Left lobe of liver (tissue), 2 donors: ENCODE measurements around the gene OSBPL3. TPM values are rescaled to one million over a fixed set of nuclear protein-coding genes. Genes with fewer than 3 reads are reported as not detected.
"Not testable (repeated sequence)": the region's sequence is repeated elsewhere in the genome, so short reads cannot be mapped to it uniquely, and the experiment has no call there.

ENCODE experiments used
- ATAC-seq: fragments of 200-7000 bp; cut with Tn5 transposase; one replicate; pipeline ENCODE4 v1.9.1; 2020; ENCODE audit warnings: mild to moderate bottlenecking, moderate library complexity
- DNase-seq: peaks from one replicate; pipeline ENCODE4 v3.0.0-alpha.2; 2020; ENCODE audit warnings: low spot score
- total RNA-seq: library from RNA; stranded (reverse); gene quantifications from one replicate; pipeline ENCODE4 v1.2.1, GENCODE V29; 2021
- donor health status: DM: no; HTN: no; CAD: no; lungs with moderate emphysema.
- donor health status: DM: no; HTN: yes; CAD: no.

Gene OSBPL3
- total RNA-seq, 1 donor from 2014 or later = 0.58 TPM

DNA sequence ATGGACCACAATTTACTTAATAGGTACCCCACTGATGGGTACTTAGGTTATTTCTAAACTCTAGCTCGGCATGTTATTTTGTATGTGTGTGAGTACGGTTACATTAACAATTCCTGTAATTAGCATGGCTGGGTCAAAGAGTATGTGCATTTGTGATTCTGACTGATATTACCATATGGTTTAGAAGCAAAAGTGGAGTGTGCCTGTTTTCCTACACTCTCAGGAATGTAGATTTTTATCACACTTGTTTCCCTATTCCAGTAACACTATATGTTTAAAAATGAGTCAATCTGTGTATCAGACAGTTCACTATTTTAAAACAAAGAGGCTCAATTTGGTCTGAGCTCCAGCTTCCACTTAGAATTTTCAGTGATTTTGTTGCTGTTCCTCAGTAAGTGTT lies 178.1 kb downstream of the OSBPL3 start:
- DNase-seq (no peak), ATAC-seq (no peak)

DNA sequence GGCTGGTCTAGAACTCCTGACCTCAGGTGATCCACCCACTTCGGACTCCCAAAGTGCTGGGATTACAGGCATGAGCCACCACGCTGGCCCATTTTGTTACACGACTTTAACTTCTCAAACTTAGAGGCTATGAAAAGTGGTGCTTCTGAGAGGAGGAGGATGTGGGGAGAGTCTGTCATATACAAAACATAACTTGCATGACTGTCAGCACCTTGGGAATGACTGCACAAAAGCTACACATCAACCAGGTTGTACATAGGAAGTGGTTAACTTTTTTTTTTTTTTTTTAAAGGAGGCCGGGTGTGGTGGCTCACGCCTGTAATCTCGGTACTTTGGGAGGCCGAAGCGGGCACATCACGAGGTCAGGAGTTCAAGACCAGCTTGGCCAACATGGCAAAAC lies 179.3 kb downstream of the OSBPL3 start:
- no peak for DNase-seq
- no peak for ATAC-seq

DNA sequence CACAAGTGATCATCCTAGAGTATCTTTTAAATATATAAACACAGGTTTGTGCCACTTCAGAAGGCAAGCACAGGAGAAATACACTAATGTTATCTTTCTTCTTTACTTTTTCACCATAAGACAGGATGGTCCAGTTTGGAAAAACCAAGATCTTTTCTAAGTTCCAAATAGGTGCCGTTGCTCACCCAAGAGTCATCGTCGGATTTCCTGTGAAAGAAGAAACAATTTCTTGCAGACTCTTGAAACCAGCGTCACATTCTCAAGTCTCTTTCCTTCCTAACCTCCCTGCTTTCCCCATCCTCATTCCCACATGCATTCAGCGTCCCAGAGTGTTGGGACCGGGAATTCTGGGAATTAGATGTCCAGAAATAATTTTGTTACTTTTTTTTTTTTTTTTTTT lies 179.9 kb downstream of the OSBPL3 start:
- no peak for ATAC-seq
- no peak for DNase-seq

GRCh38 chr7:24799506-24799905 lies 180.5 kb downstream of the OSBPL3 start:
- ATAC-seq (no peak), DNase-seq (no peak)

- DNase-seq (no peak), ATAC-seq (no peak)
Measured at GRCh38 chr7:24798261-24798660, 181.7 kb downstream of the OSBPL3 start.

DNA sequence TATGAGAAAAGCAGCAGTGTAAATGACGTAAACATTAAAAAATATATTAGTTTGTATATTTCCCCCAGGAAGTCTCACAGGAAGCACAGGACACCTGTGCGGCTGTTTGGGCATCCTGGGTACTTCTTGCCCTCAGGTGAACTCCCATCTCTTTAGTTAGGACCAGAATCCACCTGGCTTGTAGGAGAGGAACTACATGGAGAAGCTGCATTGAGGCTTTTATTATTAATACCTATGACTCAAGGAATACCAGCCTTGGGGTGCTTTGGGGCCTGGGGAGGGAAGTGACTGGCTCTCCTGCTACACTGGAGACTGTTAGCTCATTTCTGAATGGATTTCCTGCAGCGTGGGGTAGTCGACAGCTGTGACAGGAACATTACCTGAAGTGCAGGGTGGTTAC lies 182.7 kb downstream of the OSBPL3 start:
- ATAC-seq = no peak
- no peak for DNase-seq

DNA sequence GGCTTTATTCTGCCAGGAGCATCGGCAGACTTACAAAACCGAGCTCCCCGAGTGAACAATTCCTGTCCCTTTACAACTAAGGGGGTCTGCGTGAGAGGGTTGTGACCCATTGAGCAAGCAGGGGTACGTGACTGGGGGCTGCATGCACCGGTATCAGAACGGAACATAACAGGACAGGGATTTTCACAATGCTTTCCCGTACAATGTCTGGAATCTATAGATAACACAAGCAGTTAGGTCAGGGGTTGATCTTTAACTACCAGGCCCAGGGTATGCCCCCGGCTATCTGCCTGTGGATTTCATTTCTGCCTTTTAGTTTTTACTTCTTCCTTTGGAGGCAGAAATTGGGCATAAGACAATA lies 184.6 kb downstream of the OSBPL3 start:
- ATAC-seq (no peak), DNase-seq (no peak)

- not testable (repeated sequence) for DNase-seq, ATAC-seq
Measured at GRCh38 chr7:24794751-24795406, 185.1 kb downstream of the OSBPL3 start.

- no peak for ATAC-seq
- no peak for DNase-seq
Measured at GRCh38 chr7:24793982-24794648, 185.9 kb downstream of the OSBPL3 start.

DNA sequence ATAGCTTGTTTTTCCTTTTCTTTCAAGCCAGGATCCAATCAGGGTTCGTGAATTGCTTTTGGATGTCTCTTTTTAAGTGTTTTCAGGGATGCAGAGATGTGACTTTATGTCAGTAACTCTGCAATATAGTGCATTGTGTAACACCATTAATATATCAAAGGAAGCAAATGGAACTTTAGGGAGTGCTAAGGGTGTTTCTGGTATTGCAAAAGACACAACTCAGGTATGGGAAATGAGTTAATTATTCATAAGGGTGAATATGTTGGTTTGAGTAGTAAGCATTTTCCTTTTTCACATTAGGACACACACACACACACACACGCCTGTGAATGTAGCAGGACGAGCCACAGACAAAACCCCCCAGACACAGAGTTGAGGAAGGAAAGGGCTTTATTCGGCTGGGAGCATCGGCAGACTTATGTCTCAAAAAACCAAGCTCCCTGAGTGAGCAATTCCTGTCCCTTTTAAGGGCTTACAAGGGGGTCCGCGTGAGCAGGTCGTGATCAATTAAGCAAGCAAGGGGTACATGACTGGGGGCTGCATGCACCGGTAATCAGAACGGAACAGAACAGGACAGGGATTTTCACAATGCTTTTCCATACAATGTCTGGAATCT lies 190.9 kb downstream of the OSBPL3 start:
- ATAC-seq (no peak), DNase-seq (no peak)

DNA sequence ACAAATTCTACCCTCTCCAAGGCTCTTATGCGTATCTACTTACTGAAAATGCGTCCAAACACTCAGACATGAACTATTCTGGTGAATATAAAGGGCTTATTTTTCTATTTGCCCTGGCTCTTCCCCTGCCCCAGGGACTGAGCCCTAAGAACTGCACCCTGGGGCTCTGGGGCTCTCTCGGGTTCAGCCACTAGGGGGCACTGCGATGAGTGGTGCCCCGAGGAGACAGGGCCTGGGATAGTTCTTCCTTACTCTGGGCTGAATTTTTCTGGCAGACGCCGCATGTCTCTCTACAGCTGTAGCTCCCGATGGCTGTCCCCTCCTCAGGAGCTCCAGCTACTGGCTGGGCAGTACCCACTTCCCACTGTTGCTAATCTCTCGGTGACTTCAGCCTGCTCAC lies 191.9 kb downstream of the OSBPL3 start:
- no peak for DNase-seq
- ATAC-seq = no peak

DNA sequence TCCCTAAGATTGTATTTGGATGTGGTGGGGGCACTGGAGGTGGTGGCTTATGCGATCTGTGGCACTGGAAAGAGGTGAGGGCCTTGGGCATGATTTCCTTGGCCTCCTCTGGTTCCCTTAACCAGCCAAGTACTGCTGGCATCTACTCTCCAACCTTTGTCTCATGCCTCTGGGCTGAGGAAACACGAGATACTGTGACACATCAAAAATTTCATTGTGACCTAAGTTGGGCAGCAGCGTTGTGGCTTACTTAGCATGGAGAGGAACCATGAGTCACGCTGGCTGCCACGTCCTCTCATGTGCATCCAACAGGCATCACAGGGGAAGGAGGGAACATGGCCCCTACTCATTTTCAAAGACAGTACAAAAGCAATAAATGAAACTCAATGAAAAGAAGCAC lies 193.0 kb downstream of the OSBPL3 start:
- ATAC-seq = no peak
- DNase-seq = no peak

GRCh38 chr7:24786306-24786705 lies 193.7 kb downstream of the OSBPL3 start:
- DNase-seq (no peak), ATAC-seq (no peak)

DNA sequence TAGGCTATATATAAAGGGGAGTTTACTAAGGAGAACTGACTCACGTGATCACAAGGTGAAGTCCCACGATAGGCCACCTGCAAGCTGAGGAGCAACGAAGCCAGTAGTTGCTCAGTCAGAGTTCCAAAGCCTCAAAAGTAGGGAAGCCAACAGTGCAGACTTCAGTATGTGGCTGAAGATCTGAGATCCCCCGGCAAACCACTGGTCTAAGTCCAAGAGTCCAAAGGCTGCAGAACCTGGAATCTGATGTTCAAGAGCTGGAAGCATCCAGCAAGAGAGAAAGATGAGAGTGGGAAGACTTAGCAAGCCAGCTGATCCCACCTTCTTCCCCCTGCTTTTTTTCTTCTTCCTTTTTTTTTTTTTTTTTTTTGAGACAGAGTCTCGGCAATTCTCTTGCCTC lies 195.7 kb downstream of the OSBPL3 start:
- ATAC-seq = no peak
- no peak for DNase-seq

GRCh38 chr7:24783698-24784097 lies 196.3 kb downstream of the OSBPL3 start:
- no peak for DNase-seq
- no peak for ATAC-seq

DNA sequence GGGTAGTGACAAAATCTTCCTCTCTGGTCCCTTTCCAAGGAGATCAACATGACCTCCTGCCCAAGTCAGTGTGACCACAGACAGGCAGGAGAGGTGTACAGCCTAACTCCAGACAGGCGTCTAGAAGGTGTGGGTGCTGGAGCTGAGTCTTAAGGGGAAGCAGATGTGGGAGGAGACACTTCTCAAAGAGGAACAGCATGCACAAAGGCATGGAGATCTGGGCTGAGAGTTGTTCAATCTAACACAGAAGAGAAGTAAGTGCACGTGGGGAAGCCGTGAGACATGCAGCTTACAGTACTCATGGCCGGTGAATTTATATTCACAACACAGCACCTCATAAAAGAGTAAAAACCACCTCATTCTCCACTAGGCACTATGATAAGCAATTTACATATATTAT lies 198.9 kb downstream of the OSBPL3 start:
- DNase-seq = no peak
- no peak for ATAC-seq

GRCh38 chr7:24779283-24779655 lies 200.7 kb downstream of the OSBPL3 start:
- DNase-seq (no peak), ATAC-seq (no peak)

DNA sequence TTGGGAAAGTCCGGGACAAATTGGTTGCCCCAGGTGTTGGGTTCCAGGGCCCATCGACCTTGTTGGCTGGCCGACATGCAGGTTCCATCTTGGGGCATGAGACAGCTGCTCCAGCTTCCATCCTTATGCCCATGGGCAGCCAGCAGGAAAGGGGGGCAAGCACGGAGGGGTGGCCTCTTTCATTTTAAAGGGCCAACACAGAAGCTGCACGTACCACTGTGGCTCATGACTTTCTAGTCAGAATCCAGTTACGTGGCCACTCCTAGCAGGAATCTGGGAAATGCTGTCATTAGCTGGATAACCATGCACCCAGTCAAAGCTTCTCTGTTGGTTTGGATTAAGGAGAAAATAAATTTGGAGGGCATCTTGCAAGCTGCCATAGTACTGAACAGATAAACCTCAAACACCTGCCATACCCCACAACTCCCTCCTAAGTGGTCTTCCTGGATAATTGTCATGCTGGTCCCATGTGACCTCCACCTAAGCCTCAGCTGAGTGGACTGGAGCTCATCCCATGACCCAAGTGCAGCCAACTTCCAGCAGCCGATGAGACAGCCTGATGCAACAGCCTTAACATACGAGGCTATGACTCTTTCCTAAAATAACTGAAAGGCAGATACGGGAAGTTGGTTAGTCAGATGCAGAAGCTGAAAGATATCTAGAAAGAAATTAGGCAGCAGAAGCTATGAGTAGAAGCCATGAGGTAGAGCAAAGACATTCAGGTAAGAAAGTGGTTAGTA lies 201.3 kb downstream of the OSBPL3 start:
- ATAC-seq (no peak), DNase-seq (no peak)

GRCh38 chr7:24777806-24778205 lies 202.2 kb downstream of the OSBPL3 start:
- ATAC-seq (no peak), DNase-seq (no peak)

DNA sequence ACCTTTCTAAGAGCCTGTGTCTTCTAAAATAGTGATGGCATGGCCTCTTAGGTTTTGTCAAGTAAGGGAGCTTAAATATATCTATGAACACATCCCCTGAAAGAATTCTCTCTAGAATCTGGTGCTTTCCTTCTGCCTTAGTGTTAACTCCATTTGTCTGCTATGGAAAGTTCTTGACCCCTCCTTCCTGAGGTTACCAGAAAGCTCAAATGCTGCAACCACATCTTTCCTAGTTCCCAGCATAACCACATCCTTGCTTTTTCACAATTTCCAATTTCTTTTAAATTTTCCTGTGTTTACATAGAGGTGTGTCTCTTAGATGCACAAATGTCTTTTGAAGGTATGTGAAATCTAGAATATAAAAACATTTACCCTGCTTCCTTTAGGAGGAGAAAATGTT lies 206.3 kb downstream of the OSBPL3 start:
- ATAC-seq = no peak
- no peak for DNase-seq

DNA sequence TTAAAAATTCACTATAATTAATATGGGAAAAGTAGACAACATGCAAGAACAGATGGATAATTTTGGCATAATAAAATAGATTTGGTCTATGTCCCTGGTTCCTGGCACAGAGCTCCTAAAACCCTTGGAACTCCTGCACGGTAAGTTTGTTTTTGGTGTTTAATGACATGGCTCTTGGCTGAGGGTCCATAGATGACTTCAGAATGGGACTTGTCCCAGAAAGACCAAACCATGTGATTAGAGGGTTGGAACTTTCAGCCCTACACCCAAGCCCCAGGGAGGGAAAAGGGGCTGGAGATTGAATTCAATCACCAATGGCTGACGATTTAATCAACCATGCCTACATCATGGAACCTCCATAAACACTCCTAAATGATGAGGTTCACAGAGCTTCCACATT lies 210.1 kb downstream of the OSBPL3 start:
- ATAC-seq (peak; percentile 39), DNase-seq (no peak)
